ENCODE results near the gene METTL22. TPM values are rescaled to one million over a fixed set of nuclear protein-coding genes. Genes with fewer than 3 reads are reported as not detected.
A peak's percentile ranks its signal among the peaks of the same experiment; 100 is the strongest.

Gene METTL22
- polyA plus RNA-seq, 1 experiment = 39.7 TPM

DNA sequence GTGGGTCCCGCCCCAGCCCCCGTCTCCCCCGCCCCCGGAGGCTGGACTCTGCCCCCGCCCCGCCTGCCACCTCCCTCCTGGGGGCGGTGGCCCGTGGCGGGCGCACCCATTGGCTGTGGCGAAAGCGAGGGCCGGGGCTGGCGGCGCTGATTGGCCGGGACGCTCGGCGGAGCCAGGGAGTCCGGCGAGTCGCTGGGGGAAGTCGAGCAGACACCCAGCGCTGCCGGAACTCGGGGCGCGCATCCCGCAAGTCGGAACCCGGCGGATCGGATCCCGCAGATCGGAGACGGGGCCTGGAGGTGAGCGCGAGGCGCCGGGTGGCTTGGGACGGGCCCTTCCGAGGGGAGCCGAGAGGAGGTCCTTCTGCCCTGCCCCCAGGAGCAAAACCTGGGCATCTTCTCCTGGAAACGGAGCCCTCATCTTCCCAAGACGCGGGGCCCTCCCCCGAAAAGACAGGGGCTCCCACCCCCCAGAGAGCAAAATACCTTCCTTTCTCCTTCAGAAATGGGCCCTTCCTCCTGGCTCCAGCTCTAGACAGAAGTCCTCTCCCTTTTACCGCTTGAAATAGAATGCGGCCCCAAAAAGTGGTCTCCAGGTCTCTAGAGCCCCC is 53.0 kb downstream of the METTL22 start, which contains the start of gene ABAT:
Gene ABAT (plus strand): TSS at position 205 of the 610 bp plus-strand sequence. CDS start 61,123 bp downstream, outside the sequence.
- TF ChIP-seq, protein P1, sequence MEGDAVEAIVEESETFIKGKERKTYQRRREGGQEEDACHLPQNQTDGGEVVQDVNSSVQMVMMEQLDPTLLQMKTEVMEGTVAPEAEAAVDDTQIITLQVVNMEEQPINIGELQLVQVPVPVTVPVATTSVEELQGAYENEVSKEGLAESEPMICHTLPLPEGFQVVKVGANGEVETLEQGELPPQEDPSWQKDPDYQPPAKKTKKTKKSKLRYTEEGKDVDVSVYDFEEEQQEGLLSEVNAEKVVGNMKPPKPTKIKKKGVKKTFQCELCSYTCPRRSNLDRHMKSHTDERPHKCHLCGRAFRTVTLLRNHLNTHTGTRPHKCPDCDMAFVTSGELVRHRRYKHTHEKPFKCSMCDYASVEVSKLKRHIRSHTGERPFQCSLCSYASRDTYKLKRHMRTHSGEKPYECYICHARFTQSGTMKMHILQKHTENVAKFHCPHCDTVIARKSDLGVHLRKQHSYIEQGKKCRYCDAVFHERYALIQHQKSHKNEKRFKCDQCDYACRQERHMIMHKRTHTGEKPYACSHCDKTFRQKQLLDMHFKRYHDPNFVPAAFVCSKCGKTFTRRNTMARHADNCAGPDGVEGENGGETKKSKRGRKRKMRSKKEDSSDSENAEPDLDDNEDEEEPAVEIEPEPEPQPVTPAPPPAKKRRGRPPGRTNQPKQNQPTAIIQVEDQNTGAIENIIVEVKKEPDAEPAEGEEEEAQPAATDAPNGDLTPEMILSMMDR (IDR thresholded peaks at IDR 0.05; ENCODE audit: low read depth, low read length) = no peak
- Histone ChIP-seq H3K4me3 (ENCODE audit: low read depth, low read length) (peak within 1 kb of the TSS; percentile 79), H3K9me3 (ENCODE audit: control insufficient read depth, insufficient read depth, low read length) (peaks cover 1% of the 10 kb centered on the region; the same call in 1 of the 2 replicates), H3K27me3 (ENCODE audit: control insufficient read depth, insufficient read depth, low read length) (peaks cover 2% of the 10 kb centered on the region), H3K27ac (ENCODE audit: low read depth, low read length) (no peak within 1 kb of the TSS)
- peak; percentile 16 for DNase-seq (ENCODE audit: low read depth, low spot score)
- ChIA-PET POLR2A (no interaction called here), CTCF (interaction anchor here (0.7 to 1.1 kb wide), 2 partner anchors 14 to 117 kb away, joined by 3 to 5 read pairs; no protein-coding TSS in a partner anchor)

DNA sequence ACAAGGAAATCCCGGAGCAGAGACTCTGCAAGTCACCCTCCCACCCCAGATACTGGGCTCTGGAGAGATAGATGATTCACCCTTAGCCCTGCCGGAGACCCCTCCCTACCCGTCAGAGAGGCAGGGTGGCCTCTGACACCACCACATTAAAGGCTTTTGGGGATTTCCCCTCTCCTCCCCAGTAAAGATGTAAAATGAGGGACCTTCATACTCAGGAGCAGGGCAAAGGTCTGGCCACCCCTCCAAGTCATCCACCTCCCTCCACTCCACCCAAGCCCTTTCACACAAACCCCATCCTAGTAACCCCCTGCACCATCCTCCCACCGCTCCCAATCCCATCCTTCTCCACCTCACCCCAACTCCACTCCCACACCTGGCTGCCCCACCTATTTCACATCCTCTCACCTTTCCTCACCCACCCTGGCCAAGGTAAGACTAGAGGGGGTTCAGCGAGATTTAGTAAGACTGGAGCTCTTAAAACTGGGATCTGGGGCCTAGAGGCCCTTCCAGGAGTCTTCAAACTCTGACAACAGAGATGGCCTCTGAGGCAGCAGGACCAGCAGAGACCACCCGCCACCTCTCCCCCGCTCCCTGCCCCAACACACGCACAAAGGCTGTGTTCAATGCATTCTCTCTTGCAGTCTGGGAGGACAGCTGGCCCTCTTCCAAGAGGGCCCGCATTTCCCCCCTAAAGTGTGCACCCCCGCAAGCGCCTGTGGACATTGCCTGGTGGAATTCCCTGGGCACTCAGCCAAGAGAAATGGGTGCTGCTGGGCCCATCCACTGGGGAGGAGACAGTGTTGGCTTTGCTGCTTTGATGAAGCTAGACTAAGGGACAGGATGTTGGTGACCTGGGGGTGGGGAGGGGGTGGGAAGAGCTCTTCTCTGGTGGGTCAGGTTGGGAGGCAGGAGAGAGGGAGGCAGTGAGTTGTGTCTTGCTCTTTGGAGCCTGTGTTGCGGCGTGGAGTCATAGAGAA is 54.0 kb downstream of the METTL22 start:
- no peak overlapping the region for H3K27ac ChIP-seq (ENCODE audit: low read depth, low read length)
- peak overlapping the region; percentile 79; the same call in 1 of the 2 replicates for H3K4me3 ChIP-seq (ENCODE audit: low read depth, low read length)
- ChIA-PET POLR2A (no interaction called here), CTCF (interaction anchor here (0.6 to 1.0 kb wide), 2 partner anchors 204 to 358 kb away, joined by 3 read pairs; no protein-coding TSS in a partner anchor)
- peaks cover 2% of the 10 kb centered on the region for H3K27me3 ChIP-seq (ENCODE audit: control insufficient read depth, insufficient read depth, low read length)
- DNase-seq (ENCODE audit: low read depth, low spot score) = no peak
- peaks cover 7% of the 10 kb centered on the region; the same call in 1 of the 2 replicates for H3K9me3 ChIP-seq (ENCODE audit: control insufficient read depth, insufficient read depth, low read length)
- TF ChIP-seq, protein P1 (IDR thresholded peaks at IDR 0.05; ENCODE audit: low read depth, low read length) = no peak

GRCh38 chr16:8676160-8676547 is 54.7 kb downstream of the METTL22 start:
- H3K27me3 ChIP-seq (ENCODE audit: control insufficient read depth, insufficient read depth, low read length) = peaks cover 2% of the 10 kb centered on the region
- peaks cover 7% of the 10 kb centered on the region; the same call in 1 of the 2 replicates for H3K9me3 ChIP-seq (ENCODE audit: control insufficient read depth, insufficient read depth, low read length)
- ChIA-PET CTCF (no interaction called here), POLR2A (no interaction called here)
- no peak for DNase-seq (ENCODE audit: low read depth, low spot score)
- H3K4me3 ChIP-seq (ENCODE audit: low read depth, low read length) = no peak overlapping the region
- H3K27ac ChIP-seq (ENCODE audit: low read depth, low read length) = no peak overlapping the region
- TF ChIP-seq, protein P1 (IDR thresholded peaks at IDR 0.05; ENCODE audit: low read depth, low read length) = no peak

GRCh38 chr16:8676737-8677375 is 55.4 kb downstream of the METTL22 start:
- no peak for DNase-seq (ENCODE audit: low read depth, low spot score)
- ChIA-PET CTCF (no interaction called here), POLR2A (no interaction called here)
- H3K27ac ChIP-seq (ENCODE audit: low read depth, low read length) = no peak overlapping the region
- H3K9me3 ChIP-seq (ENCODE audit: control insufficient read depth, insufficient read depth, low read length) = peaks cover 7% of the 10 kb centered on the region; the same call in 1 of the 2 replicates
- peaks cover 2% of the 10 kb centered on the region for H3K27me3 ChIP-seq (ENCODE audit: control insufficient read depth, insufficient read depth, low read length)
- H3K4me3 ChIP-seq (ENCODE audit: low read depth, low read length) = no peak overlapping the region
- TF ChIP-seq, protein P1 (IDR thresholded peaks at IDR 0.05; ENCODE audit: low read depth, low read length) = no peak

Measured in AG04450 (cell line).